T follicular helper cell (primary cell): Measurements from ENCODE around the gene ST3GAL6.

ENCODE experiments used
- DNase-seq: peaks from one replicate; pipeline ENCODE4 v3.0.0-alpha.2; 2020; ENCODE audit warnings: low read depth

The ST3GAL6 gene

GRCh38 chr3:98777286-98777685 is 14.1 kb downstream of the ST3GAL6 start:
- DNase-seq = no peak

GRCh38 chr3:98777801-98778220 is 14.7 kb downstream of the ST3GAL6 start:
- DNase-seq = no peak

- DNase-seq = no peak
Measured at GRCh38 chr3:98778383-98778782, 15.2 kb downstream of the ST3GAL6 start.

GRCh38 chr3:98778852-98779413 is 15.8 kb downstream of the ST3GAL6 start:
- no peak for DNase-seq

- no peak for DNase-seq
Measured at GRCh38 chr3:98779541-98780335, 16.6 kb downstream of the ST3GAL6 start.

- no peak for DNase-seq
Measured at GRCh38 chr3:98780343-98780742, 17.2 kb downstream of the ST3GAL6 start.

GRCh38 chr3:98782824-98783500 is 19.8 kb downstream of the ST3GAL6 start:
- DNase-seq = no peak

- DNase-seq = no peak
Measured at GRCh38 chr3:98784042-98784441, 20.9 kb downstream of the ST3GAL6 start.

- no peak for DNase-seq
Measured at GRCh38 chr3:98784666-98785600, 21.8 kb downstream of the ST3GAL6 start.

GRCh38 chr3:98786364-98787006 is 23.3 kb downstream of the ST3GAL6 start:
- DNase-seq = no peak

- DNase-seq = no peak
Measured at GRCh38 chr3:98787181-98787580, 24.0 kb downstream of the ST3GAL6 start.

- no peak for DNase-seq
Measured at GRCh38 chr3:98788651-98789050, 25.5 kb downstream of the ST3GAL6 start.

- DNase-seq = no peak
Measured at GRCh38 chr3:98791341-98792325, 28.5 kb downstream of the ST3GAL6 start.

- no peak for DNase-seq
Measured at GRCh38 chr3:98793971-98794370, 30.8 kb downstream of the ST3GAL6 start.

- DNase-seq = no peak
Measured at GRCh38 chr3:98796334-98796733, 33.2 kb downstream of the ST3GAL6 start.

- DNase-seq = no peak
Measured at GRCh38 chr3:98797905-98798304, 34.8 kb downstream of the ST3GAL6 start.

GRCh38 chr3:98798820-98799219 is 35.7 kb downstream of the ST3GAL6 start:
- DNase-seq = no peak

GRCh38 chr3:98799479-98799878 is 36.3 kb downstream of the ST3GAL6 start:
- no peak for DNase-seq

- no peak for DNase-seq
Measured at GRCh38 chr3:98800401-98800800, 37.3 kb downstream of the ST3GAL6 start.

- no peak for DNase-seq
Measured at GRCh38 chr3:98801043-98801747, 38.1 kb downstream of the ST3GAL6 start.
